ENCODE measurements around the gene MARVELD3.

Gene MARVELD3

DNA sequence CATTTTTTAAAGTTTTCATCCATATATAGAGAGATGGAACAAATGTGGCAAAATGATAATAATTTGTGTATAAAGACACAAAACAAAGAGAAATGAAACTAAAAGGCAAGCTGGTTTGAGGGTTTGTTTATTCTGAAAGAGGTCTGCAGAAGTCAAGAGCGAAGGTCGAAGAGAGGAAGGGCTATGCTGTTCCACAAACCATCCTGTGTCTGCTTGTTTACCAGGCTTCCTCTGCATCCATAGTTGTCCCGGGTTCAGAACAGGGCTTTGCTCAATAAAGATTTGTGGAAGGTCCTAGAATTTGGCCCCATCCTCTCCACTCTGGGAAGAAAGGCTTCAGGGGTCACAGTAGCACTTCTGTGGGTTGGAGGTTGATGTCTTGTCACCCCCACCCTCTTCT, 2.4 kb upstream of the MARVELD3 start:
- DNase-seq (ENCODE audit: low read depth in 2 of 2): no peak

GRCh38 chr16:71625113-71625850, 702 bp upstream of the MARVELD3 start:
- no peak for DNase-seq (ENCODE audit: low read depth in 2 of 2)

DNA sequence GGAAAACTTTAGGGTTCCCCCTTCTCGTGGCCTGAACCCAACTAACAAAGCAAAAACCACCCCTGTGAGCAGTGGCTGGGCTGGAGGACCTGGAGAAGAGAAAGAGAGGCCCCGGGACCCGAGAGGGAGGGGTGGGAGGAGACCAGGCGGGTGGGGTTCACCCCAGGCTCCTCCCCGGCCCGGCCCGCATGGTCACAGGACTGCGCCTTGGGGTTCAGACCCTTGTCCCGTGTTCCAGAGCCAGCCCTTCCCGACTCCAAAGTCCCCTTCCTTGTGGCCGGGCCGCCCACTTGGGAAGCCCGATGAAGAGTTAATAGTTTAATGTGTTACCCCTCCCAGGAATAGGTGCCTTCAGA, 852 bp downstream of the MARVELD3 start:
- DNase-seq (ENCODE audit: low read depth in 2 of 2): no peak

DNA sequence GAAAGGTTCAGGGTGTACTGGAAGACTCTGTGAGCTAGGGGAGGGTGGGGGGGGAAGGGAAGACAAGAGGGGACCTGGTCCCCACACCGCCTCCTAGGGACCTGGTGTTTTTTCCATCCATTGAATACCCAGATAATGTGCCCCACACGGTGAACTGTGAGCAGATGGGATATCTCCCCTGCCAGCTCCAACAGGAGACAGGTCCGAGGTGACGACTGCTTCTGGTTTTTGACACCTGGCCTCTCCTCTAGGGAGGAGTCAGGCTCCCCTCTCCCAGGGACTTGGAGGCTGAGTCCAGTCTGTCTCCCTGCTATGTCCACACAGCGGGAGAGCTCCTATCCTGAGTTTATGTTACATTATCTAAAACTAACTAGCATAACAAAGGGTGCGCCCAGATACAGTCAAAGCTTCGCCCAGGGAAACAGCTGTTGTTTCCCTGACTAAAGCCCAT, 1.8 kb downstream of the MARVELD3 start:
- DNase-seq (ENCODE audit: low read depth in 2 of 2): no peak

DNA sequence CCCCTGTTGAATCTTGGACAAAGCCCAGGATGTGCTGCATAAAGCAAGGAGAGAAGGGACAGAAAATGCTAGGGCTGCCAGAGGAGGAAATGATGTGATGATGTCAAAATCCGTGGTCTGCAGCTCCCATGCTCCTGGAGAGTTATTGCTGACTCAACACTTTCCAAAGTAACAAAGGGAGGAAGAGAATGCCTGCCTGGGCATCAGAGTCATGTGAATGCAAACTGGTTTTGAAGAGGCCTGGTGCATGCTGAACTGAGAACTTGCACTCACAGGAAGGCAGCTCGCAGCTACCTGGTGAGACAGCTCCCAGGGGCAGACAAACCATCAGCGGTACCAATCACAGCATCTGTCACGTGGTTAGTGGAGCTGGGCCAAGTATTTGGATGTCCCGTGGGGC, 2.8 kb downstream of the MARVELD3 start:
- DNase-seq (ENCODE audit: low read depth in 2 of 2): no peak

DNA sequence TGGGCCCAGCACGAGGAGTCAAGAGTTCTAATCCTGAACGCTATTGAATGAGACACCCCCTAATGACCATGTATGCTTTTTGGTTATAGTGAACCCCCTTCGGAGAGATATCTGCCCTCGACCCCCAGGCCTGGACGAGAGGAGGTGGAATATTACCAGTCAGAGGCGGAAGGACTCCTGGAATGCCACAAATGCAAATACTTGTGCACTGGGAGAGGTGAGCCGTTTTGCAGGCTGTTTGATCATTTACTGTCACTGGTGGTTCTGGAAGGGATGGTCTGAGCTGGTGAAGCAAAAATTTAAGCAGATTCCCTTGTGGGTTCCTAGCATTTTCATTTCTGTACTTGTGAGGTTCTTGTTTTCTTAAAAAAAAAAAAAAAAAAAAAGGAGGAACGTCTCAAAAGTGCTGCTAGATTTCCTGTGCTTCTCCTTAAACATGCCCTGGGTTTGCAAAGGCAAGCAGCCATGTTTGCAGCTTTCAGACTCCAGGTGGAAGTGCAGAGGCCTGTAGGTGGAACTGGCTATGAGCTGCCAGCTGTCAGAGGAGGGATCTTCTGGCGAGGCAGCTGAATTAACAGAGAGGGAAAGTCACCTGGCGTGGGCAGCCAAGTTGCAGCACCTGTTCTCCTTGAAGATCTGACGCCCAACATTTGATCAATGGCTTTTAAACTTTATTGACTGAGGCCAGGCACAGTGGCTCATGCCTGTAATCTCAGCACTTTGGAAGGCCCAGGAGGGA, 3.5 kb downstream of the MARVELD3 start:
- no peak for DNase-seq (ENCODE audit: low read depth in 2 of 2)

DNA sequence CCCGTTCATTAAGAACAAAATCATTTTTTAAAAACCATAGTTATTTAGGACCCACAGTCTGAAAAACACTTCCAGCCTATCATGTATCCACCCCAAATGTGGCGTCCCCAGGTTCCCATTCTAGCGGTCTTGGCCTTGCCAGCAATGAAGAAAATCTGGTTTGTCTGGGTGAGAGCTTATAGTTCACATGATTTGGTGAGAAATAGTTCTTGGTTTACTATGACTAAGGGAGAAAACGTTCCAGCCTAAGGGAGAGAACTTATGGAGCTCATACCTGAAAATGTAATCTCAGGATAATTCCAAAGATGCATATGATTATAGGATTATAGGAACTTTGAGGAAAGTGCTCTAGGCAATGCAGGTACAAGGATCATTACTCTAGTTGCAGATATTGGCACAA, 4.8 kb downstream of the MARVELD3 start:
- no peak for DNase-seq (ENCODE audit: low read depth in 2 of 2)

DNA sequence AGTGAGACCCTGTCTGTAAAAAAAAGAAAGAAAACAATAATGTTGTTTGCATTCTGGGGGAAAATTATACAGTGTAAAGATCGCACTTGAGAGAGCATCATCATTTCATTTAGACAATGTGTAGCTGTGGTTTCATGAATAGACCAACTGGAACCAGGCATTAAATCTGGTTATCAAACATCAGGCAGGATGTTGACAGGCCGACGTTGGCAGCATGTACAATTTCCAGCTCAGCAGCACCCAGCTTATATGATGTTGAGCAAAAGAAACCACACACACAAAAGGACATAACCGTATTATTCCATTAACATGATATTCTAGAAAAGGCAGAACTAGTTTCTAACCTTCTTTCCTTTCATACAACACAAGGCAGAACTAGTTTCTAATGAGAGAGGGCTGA, 5.8 kb downstream of the MARVELD3 start:
- no peak for DNase-seq (ENCODE audit: low read depth in 2 of 2)

GRCh38 chr16:71635632-71636031, 9.6 kb downstream of the MARVELD3 start:
- DNase-seq (ENCODE audit: low read depth in 2 of 2): no peak

DNA sequence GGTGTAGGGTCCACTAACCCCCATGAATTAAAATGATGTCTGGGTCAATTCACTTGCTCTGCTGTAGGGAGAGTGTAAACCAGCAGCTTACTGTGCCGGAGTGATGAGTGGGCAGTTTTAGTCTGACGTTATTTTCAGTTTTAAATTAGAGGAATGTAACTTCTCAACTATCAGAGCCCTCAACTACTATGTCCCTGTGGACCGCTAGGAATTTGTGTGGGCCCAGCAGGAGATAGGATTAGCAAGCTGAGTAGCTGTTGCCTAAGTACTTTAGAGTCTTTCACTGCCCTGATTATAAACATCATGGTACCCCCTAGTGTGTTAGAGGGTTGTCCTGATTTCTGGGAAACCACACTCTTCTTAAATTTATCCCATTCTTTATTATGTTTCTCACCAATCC, 11.4 kb downstream of the MARVELD3 start:
- DNase-seq (ENCODE audit: low read depth in 2 of 2): no peak

DNA sequence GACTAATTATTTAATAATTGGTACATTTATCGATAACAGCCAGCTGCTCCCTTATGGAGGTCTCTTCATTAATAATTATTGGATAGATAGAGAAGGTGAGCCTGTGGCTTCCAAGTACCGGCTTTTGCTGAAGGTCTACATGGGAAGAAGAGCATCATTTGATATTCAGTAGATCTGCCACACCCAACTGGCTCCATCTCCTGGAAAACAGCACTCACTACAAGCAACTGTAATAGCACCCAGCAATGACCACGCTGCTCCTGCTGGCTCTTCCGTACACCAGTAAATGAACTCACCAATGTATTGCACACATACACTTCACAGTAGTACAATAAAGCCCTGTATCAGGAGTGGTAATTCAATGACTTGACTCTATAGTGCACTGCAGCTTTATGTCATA, 19.5 kb downstream of the MARVELD3 start:
- no peak for DNase-seq (ENCODE audit: low read depth in 2 of 2)

DNA sequence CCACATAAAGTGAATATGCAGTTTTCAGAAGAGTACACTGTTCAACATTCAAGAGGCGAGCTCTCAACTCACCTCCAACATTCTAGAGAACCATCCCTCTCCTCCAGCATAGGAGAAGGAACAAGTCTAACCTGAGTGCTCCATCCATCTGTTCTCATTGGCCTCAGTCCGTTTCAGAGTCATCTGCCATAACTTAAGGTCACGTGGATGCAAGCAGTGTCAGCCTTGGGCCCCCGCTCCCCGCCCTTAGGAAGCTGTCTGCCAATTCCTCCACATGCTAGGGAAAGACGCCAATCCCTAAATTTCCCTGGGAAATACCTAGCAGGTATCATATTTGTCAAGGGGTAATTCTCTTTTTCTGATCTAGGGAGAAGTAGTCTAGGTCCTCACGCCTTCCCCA, 21.4 kb downstream of the MARVELD3 start:
- DNase-seq (ENCODE audit: low read depth in 2 of 2): no peak

- no peak for DNase-seq (ENCODE audit: low read depth in 2 of 2)
Observed at GRCh38 chr16:71648162-71648561, 22.2 kb downstream of the MARVELD3 start.

GRCh38 chr16:71648921-71649320, 22.9 kb downstream of the MARVELD3 start:
- no peak for DNase-seq (ENCODE audit: low read depth in 2 of 2)

DNA sequence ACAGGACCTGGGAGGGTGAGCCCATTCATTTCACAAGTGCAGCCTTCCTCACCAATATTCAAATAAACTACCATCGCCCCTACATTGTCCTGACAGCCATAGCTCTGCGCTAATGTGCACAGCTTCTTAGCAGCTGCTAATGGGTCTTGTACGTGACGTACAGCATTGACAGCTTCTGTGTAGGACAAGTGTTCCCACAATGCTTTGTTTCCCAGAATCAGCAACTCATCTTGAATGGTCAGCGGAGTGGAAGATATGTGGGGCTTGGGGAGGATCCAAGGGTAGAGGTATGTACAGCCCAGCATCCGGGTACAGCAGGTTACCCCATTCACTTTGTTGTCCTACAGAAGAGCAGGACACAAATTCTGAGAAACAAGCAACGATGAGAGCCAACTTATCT, 23.7 kb downstream of the MARVELD3 start:
- no peak for DNase-seq (ENCODE audit: low read depth in 2 of 2)

- no peak for DNase-seq (ENCODE audit: low read depth in 2 of 2)
Observed at GRCh38 chr16:71658771-71659170, 32.8 kb downstream of the MARVELD3 start.

DNA sequence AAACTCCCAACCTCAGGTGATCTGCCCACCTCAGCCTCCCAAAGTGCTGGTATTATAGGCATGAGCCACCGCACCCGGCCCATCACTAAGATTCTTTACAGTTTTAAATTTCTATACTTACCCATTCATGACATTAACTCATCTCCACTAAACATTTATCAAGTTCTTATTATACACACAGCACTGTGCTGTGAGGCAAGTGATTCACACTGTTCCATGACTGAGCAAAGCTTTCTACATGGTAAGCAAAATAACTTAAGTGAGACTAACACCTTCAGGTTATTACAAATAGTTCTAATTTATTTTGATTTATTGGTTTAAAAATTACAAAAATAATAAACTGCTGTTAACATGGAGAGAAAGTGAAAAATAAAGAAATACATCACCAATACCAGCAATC, 33.5 kb downstream of the MARVELD3 start:
- DNase-seq (ENCODE audit: low read depth in 2 of 2): no peak

DNA sequence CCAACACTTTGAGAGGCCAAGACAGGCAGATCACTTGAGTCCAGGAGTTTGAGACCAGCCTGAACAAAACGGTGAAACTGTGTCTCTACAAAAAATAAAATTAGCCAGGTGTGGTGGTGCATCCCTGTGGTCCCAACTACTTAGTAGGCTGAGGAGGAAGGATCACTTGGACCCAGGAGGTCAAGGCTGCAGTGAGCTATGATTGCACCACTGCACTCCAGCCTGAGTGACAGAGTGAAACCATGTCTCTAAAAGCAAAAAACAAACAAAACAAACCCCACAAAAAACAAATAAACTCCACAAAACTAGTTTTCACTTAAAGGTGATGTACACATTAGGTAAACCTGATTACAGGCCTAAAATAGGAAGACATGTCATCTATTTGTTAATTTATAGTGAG, 40.3 kb downstream of the MARVELD3 start:
- DNase-seq (ENCODE audit: low read depth in 2 of 2): no peak

GRCh38 chr16:71666928-71667707, 41.1 kb downstream of the MARVELD3 start:
- DNase-seq (ENCODE audit: low read depth in 2 of 2): no peak

GRCh38 chr16:71669926-71670536, 44.0 kb downstream of the MARVELD3 start:
- no peak for DNase-seq (ENCODE audit: low read depth in 2 of 2)

DNA sequence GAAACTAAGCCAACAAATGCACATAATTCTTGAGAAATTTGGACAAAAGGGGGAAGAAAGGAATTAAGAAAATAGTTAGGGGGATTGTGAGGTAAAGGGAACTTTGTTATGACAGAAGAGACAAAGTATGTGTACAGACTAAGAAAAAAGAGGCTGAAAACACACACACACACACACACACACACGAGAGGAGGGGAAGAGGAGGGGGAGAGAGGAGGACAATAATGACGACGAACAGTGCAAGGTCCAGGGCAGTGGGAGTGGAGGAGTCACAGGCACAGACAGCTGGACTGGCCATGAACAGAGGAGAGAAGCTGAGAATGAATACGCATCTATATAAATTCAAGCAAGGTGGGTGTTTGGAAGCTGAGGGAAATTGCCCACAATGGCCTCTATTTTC, 44.6 kb downstream of the MARVELD3 start:
- DNase-seq (ENCODE audit: low read depth in 2 of 2): no peak

DNA sequence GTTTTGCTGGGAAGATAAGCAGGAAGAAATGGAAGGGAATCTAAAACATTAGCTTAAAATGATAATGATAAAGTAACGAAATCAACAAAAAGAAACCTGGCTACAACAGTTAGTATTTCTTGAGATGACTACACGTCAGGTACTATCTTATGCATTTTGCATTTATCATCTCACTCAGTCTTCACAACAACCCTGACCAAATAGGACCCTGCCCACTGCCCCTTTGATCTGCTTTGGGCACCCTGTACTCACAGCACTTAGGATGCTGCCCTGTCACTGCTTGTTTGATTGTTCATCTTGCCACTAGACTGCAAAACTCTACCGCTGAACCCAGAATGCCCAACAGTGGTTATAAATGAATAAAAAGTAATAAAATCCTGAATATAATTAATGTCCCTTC, 45.2 kb downstream of the MARVELD3 start:
- no peak for DNase-seq (ENCODE audit: low read depth in 2 of 2)

Data from stimulated activated CD8-positive, alpha-beta memory T cell treated with anti-CD3 and anti-CD28 coated beads, Interleukin-15, amount 100 ng/mL, for 48 hours (primary cell).